ENCODE measurements around the gene RYR1.
"Not testable (repeated sequence)": the region's sequence is repeated elsewhere in the genome, so short reads cannot be mapped to it uniquely, and the experiment has no call there.

The RYR1 gene

GRCh38 chr19:38547421-38547820 is 113.9 kb downstream of the RYR1 start:
- H3K27me3 ChIP-seq (replicated peaks in 2 of 5; ENCODE audit: control insufficient read depth in 4 of 5, insufficient read depth in 5 of 5, low read length in 4 of 5) = peaks cover 0 to 4% (median 0%) of the 10 kb centered on the region in 5 experiments
- no peaks in the 10 kb centered on the region for H3K9me3 ChIP-seq (ENCODE audit: control extremely low read depth in 1 of 5, control insufficient read depth in 4 of 5, insufficient read depth in 2 of 5, low read depth in 1 of 5, low read length in 4 of 5)
- no peak overlapping the region for H3K4me3 ChIP-seq (ENCODE audit: control insufficient read depth in 1 of 7, extremely low read depth in 1 of 7, insufficient read depth in 4 of 7, low read depth in 2 of 7, low read length in 6 of 7)
- POLR2A ChIA-PET = no interaction called here
- no peaks in the 10 kb centered on the region for H3K36me3 ChIP-seq (ENCODE audit: control insufficient read depth in 4 of 4, insufficient read depth in 4 of 4, low read length in 3 of 4)
- DNase-seq = no peak
- CTCF ChIA-PET = interaction anchor here (1.6 kb wide), 1 partner anchor 71 kb away, joined by 4 read pairs; the partner anchor contains the start of gene EIF3K
- whole genome bisulfite sequencing (ENCODE audit: insufficient coverage) = 97% methylated on average over 4 of the region's 5 CpGs
- H3K27ac ChIP-seq (ENCODE audit: insufficient read depth in 1 of 2, low read depth in 1 of 2, low read length in 2 of 2, poor library complexity in 1 of 2, severe bottlenecking in 2 of 2) = no peak overlapping the region
- peaks cover 2 to 11% (median 4%) of the 10 kb centered on the region in 4 experiments for H3K4me1 ChIP-seq (ENCODE audit: control extremely low read depth in 1 of 4, control insufficient read depth in 4 of 4, insufficient read depth in 4 of 4, low read length in 3 of 4)

GRCh38 chr19:38549061-38549460 is 115.6 kb downstream of the RYR1 start:
- WGBS (ENCODE audit: insufficient coverage) = 86% methylated on average over 2 of the region's 5 CpGs
- ChIA-PET POLR2A (no interaction called here), CTCF (interaction anchor here (1.6 kb wide), 1 partner anchor 70 kb away, joined by 4 read pairs; the partner anchor contains the start of gene EIF3K)

DNA sequence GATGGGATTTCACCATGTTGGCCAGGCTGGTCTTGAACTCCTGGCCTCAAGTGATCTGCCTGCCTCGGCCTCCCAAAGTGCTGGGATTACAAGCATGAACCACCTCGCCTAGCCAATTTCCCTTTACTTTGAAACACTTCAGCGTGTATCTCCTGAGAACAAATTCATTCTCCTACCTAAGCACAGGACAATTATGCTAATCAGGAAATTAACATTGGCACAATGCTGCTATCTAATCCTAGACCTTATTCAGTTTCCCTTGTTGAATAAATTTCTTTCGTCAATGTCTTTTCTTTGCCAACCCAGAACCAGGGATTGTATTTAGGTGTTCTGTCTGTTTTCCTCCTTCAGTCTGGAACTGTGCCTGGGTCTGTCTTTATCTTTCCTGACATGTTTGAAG is 116.5 kb downstream of the RYR1 start:
- Histone ChIP-seq H3K4me1 (ENCODE audit: control extremely low read depth in 1 of 4, control insufficient read depth in 4 of 4, insufficient read depth in 4 of 4, low read length in 3 of 4) (peaks cover 0 to 6% (median 0%) of the 10 kb centered on the region in 4 experiments), H3K9me3 (ENCODE audit: control extremely low read depth in 1 of 5, control insufficient read depth in 4 of 5, insufficient read depth in 2 of 5, low read depth in 1 of 5, low read length in 4 of 5) (no peaks in the 10 kb centered on the region), H3K27ac (ENCODE audit: insufficient read depth in 1 of 2, low read depth in 1 of 2, low read length in 2 of 2, poor library complexity in 1 of 2, severe bottlenecking in 2 of 2) (no peak overlapping the region), H3K36me3 (ENCODE audit: control insufficient read depth in 4 of 4, insufficient read depth in 4 of 4, low read length in 3 of 4) (no peaks in the 10 kb centered on the region), H3K27me3 (replicated peaks in 2 of 5; ENCODE audit: control insufficient read depth in 4 of 5, insufficient read depth in 5 of 5, low read length in 4 of 5) (peaks cover 0 to 4% (median 0%) of the 10 kb centered on the region in 5 experiments), H3K4me3 (ENCODE audit: control insufficient read depth in 1 of 7, extremely low read depth in 1 of 7, insufficient read depth in 4 of 7, low read depth in 2 of 7, low read length in 6 of 7) (no peak overlapping the region)
- ChIA-PET CTCF (no interaction called here), POLR2A (no interaction called here)
- WGBS (ENCODE audit: insufficient coverage) = 93% methylated on average over 3 of the region's 4 CpGs
- no peak for DNase-seq

More at GRCh38 chr19:38549061-38549460, 115.6 kb downstream of the RYR1 start:
- Histone ChIP-seq H3K9me3 (ENCODE audit: control extremely low read depth in 1 of 5, control insufficient read depth in 4 of 5, insufficient read depth in 2 of 5, low read depth in 1 of 5, low read length in 4 of 5) (no peaks in the 10 kb centered on the region), H3K4me3 (ENCODE audit: control insufficient read depth in 1 of 7, extremely low read depth in 1 of 7, insufficient read depth in 4 of 7, low read depth in 2 of 7, low read length in 6 of 7) (no peak overlapping the region), H3K27ac (ENCODE audit: insufficient read depth in 1 of 2, low read depth in 1 of 2, low read length in 2 of 2, poor library complexity in 1 of 2, severe bottlenecking in 2 of 2) (no peak overlapping the region), H3K27me3 (replicated peaks in 2 of 5; ENCODE audit: control insufficient read depth in 4 of 5, insufficient read depth in 5 of 5, low read length in 4 of 5) (peaks cover 0 to 4% (median 0%) of the 10 kb centered on the region in 5 experiments), H3K4me1 (ENCODE audit: control extremely low read depth in 1 of 4, control insufficient read depth in 4 of 4, insufficient read depth in 4 of 4, low read length in 3 of 4) (peaks cover 2 to 10% (median 4%) of the 10 kb centered on the region in 4 experiments), H3K36me3 (ENCODE audit: control insufficient read depth in 4 of 4, insufficient read depth in 4 of 4, low read length in 3 of 4) (no peaks in the 10 kb centered on the region)
- DNase-seq = no peak

DNA sequence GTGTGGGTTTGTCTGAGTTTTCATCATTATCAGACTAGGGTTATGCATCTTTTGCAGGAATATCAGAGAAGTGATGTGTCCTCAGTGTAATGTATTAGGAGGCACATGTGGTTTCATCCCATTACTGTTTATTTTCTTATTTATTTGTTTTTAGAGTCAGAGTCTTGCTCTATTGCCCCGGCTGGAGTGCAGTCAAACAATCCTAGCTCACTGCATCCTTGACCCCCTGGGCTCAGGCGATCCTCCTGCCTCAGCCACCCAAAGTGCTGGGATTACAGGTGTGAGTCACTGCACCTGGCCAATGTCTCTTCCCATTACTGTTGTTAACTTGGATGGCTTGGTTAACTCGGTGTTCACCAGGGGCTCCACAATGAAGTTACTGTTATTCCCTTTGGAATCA is 116.9 kb downstream of the RYR1 start:
- peaks cover 0 to 4% (median 0%) of the 10 kb centered on the region in 5 experiments for H3K27me3 ChIP-seq (replicated peaks in 2 of 5; ENCODE audit: control insufficient read depth in 4 of 5, insufficient read depth in 5 of 5, low read length in 4 of 5)
- ChIA-PET POLR2A (no interaction called here), CTCF (no interaction called here)
- H3K27ac ChIP-seq (ENCODE audit: insufficient read depth in 1 of 2, low read depth in 1 of 2, low read length in 2 of 2, poor library complexity in 1 of 2, severe bottlenecking in 2 of 2) = no peak overlapping the region
- H3K4me3 ChIP-seq (ENCODE audit: control insufficient read depth in 1 of 7, extremely low read depth in 1 of 7, insufficient read depth in 4 of 7, low read depth in 2 of 7, low read length in 6 of 7) = no peak overlapping the region
- no peak for DNase-seq
- no peaks in the 10 kb centered on the region for H3K36me3 ChIP-seq (ENCODE audit: control insufficient read depth in 4 of 4, insufficient read depth in 4 of 4, low read length in 3 of 4)
- H3K4me1 ChIP-seq (ENCODE audit: control extremely low read depth in 1 of 4, control insufficient read depth in 4 of 4, insufficient read depth in 4 of 4, low read length in 3 of 4) = peaks cover 0 to 4% (median 0%) of the 10 kb centered on the region in 4 experiments
- 100% methylated on average over 1 of the region's 3 CpGs for WGBS (ENCODE audit: insufficient coverage)
- no peaks in the 10 kb centered on the region for H3K9me3 ChIP-seq (ENCODE audit: control extremely low read depth in 1 of 5, control insufficient read depth in 4 of 5, insufficient read depth in 2 of 5, low read depth in 1 of 5, low read length in 4 of 5)

GRCh38 chr19:38551450-38551813 is 117.9 kb downstream of the RYR1 start:
- no peaks in the 10 kb centered on the region for H3K9me3 ChIP-seq (ENCODE audit: control extremely low read depth in 1 of 5, control insufficient read depth in 4 of 5, insufficient read depth in 2 of 5, low read depth in 1 of 5, low read length in 4 of 5)
- peaks cover 0 to 5% (median 0%) of the 10 kb centered on the region in 4 experiments for H3K4me1 ChIP-seq (ENCODE audit: control extremely low read depth in 1 of 4, control insufficient read depth in 4 of 4, insufficient read depth in 4 of 4, low read length in 3 of 4)
- peaks cover 0 to 4% (median 0%) of the 10 kb centered on the region in 5 experiments for H3K27me3 ChIP-seq (replicated peaks in 2 of 5; ENCODE audit: control insufficient read depth in 4 of 5, insufficient read depth in 5 of 5, low read length in 4 of 5)
- no peak overlapping the region for H3K4me3 ChIP-seq (ENCODE audit: control insufficient read depth in 1 of 7, extremely low read depth in 1 of 7, insufficient read depth in 4 of 7, low read depth in 2 of 7, low read length in 6 of 7)
- no peak overlapping the region for H3K27ac ChIP-seq (ENCODE audit: insufficient read depth in 1 of 2, low read depth in 1 of 2, low read length in 2 of 2, poor library complexity in 1 of 2, severe bottlenecking in 2 of 2)
- no peaks in the 10 kb centered on the region for H3K36me3 ChIP-seq (ENCODE audit: control insufficient read depth in 4 of 4, insufficient read depth in 4 of 4, low read length in 3 of 4)
- CTCF ChIA-PET = no interaction called here
- no peak for DNase-seq
- WGBS (ENCODE audit: insufficient coverage) = 94% methylated on average over 6 of the region's 6 CpGs
- POLR2A ChIA-PET = no interaction called here

- no CpG with 5 or more reads among the region's 1 CpG for WGBS (ENCODE audit: insufficient coverage)
- DNase-seq; POLR2A ChIA-PET; H3K27ac ChIP-seq (ENCODE audit: insufficient read depth in 1 of 2, low read depth in 1 of 2, low read length in 2 of 2, poor library complexity in 1 of 2, severe bottlenecking in 2 of 2); H3K9me3 ChIP-seq (ENCODE audit: control extremely low read depth in 1 of 5, control insufficient read depth in 4 of 5, insufficient read depth in 2 of 5, low read depth in 1 of 5, low read length in 4 of 5); CTCF ChIA-PET; H3K27me3 ChIP-seq (replicated peaks in 2 of 5; ENCODE audit: control insufficient read depth in 4 of 5, insufficient read depth in 5 of 5, low read length in 4 of 5); H3K36me3 ChIP-seq (ENCODE audit: control insufficient read depth in 4 of 4, insufficient read depth in 4 of 4, low read length in 3 of 4); H3K4me3 ChIP-seq (ENCODE audit: control insufficient read depth in 1 of 7, extremely low read depth in 1 of 7, insufficient read depth in 4 of 7, low read depth in 2 of 7, low read length in 6 of 7): not testable (repeated sequence)
- H3K4me1 ChIP-seq (ENCODE audit: control extremely low read depth in 1 of 4, control insufficient read depth in 4 of 4, insufficient read depth in 4 of 4, low read length in 3 of 4) = peaks cover 0 to 14% (median 0%) of the 10 kb centered on the region in 4 experiments
These were observed 119.7 kb downstream of the RYR1 start for GRCh38 chr19:38553239-38553638.

DNA sequence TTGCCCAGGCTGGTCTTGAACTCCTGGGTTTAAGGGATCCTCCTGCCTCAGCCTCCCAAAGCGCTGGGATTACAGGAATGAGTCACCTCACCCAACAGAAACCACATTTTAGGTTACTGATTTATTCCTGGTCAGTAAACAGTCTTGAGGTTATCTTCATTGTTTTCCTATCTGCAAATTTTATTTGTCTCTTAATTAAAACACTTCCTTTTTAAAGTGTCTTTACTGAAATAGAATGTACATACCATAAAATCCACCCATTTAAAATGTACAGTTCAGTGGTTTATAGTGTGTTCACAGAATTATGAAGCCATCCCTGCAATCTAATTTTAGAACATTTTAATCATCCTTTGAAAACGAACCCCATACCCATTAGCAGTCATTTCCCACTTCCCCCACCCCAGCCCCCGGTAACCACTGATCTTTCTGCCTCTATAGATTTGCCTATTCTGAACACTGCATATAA is 121.2 kb downstream of the RYR1 start:
- Histone ChIP-seq H3K9me3 (ENCODE audit: control extremely low read depth in 1 of 5, control insufficient read depth in 4 of 5, insufficient read depth in 2 of 5, low read depth in 1 of 5, low read length in 4 of 5) (no peaks in the 10 kb centered on the region), H3K36me3 (ENCODE audit: control insufficient read depth in 4 of 4, insufficient read depth in 4 of 4, low read length in 3 of 4) (no peaks in the 10 kb centered on the region), H3K4me1 (ENCODE audit: control extremely low read depth in 1 of 4, control insufficient read depth in 4 of 4, insufficient read depth in 4 of 4, low read length in 3 of 4) (peaks cover 0 to 14% (median 0%) of the 10 kb centered on the region in 4 experiments), H3K27me3 (replicated peaks in 2 of 5; ENCODE audit: control insufficient read depth in 4 of 5, insufficient read depth in 5 of 5, low read length in 4 of 5) (peaks cover 0 to 4% (median 0%) of the 10 kb centered on the region in 5 experiments), H3K4me3 (ENCODE audit: control insufficient read depth in 1 of 7, extremely low read depth in 1 of 7, insufficient read depth in 4 of 7, low read depth in 2 of 7, low read length in 6 of 7) (no peak overlapping the region), H3K27ac (ENCODE audit: insufficient read depth in 1 of 2, low read depth in 1 of 2, low read length in 2 of 2, poor library complexity in 1 of 2, severe bottlenecking in 2 of 2) (no peak overlapping the region)
- ChIA-PET POLR2A (no interaction called here), CTCF (interaction anchor here (0.6 kb wide), 1 partner anchor 407 kb away, joined by 4 read pairs; no protein-coding TSS in a partner anchor)
- DNase-seq = no peak
- 100% methylated on average over 1 of the region's 3 CpGs for WGBS (ENCODE audit: insufficient coverage)
